Activated CD4-positive, alpha-beta T cell treated with anti-CD3 and anti-CD28 coated beads, Interleukin-2, amount 50 U/mL, for 24 hours (primary cell): Measurements from ENCODE around the gene NFATC1.
"Not testable (repeated sequence)": the region's sequence is repeated elsewhere in the genome, so short reads cannot be mapped to it uniquely, and the experiment has no call there.

Experiments used
- DNase-seq, 2 donors: peaks; one replicate each; pipeline ENCODE4 v3.0.0-alpha.2; 2020; ENCODE audit warnings: low read depth in 1 of 2, low spot score in 1 of 2

The NFATC1 gene

DNA sequence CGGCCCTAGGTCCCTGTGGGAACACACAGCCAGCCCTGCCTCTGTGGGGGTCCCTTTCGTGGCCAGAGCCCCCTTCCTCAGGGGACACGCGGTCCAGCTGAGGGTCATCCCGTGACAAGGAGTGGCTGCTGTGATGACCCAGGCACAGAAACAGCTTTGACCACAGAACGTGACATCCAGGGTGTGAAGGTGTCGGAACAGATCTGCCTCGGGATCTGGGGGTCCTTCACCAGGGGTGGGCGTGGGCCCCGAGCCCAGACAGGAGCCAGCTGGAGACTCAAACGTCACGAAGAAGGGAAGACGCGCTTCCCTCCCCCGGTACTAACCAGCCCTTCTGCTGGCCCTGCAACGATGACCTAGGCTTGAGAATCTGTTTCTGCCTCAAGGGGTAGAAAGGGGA, 75.9 kb downstream of the NFATC1 start:
- DNase-seq, result no peak

DNA sequence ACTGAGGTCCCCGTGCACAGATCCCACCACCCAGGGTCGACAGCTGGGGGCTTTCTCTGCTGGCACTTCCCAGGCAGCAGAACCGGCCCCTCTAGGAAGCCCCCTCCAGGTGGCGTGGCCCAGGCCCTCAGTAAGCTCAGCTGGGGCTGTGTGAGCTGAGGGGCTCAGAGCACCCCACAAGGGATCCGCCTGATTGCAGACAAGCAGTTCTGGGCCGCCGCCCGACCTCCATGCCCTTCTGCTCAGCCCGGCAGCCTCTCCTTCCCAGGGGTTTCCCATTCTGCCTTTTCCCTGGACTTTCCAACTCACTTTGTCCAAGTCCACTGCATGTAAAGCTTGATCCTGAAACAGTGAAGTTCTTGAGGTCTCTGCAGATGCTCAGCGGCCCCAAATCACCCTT, 76.4 kb downstream of the NFATC1 start:
- DNase-seq, result no peak

DNA sequence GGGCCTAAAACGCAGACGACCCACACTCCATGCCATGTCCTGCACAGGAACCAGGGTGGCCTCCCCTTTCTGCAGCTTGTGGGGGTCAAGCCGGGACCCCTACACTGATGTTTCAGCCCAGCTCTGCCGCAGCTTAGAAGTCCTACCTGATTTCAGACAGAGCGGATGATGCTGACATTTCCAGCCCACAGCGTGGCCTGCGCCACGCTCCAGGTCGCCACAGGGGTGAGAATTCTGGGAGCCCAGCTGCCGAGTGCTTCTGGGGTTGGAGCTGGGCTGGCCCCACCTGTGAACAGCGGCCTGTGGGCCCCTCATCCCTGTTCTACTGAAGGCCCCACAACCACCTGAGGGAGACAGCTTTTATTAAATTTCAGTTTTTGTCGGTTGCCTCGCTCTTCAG, 77.2 kb downstream of the NFATC1 start:
- DNase-seq, result no peak

DNA sequence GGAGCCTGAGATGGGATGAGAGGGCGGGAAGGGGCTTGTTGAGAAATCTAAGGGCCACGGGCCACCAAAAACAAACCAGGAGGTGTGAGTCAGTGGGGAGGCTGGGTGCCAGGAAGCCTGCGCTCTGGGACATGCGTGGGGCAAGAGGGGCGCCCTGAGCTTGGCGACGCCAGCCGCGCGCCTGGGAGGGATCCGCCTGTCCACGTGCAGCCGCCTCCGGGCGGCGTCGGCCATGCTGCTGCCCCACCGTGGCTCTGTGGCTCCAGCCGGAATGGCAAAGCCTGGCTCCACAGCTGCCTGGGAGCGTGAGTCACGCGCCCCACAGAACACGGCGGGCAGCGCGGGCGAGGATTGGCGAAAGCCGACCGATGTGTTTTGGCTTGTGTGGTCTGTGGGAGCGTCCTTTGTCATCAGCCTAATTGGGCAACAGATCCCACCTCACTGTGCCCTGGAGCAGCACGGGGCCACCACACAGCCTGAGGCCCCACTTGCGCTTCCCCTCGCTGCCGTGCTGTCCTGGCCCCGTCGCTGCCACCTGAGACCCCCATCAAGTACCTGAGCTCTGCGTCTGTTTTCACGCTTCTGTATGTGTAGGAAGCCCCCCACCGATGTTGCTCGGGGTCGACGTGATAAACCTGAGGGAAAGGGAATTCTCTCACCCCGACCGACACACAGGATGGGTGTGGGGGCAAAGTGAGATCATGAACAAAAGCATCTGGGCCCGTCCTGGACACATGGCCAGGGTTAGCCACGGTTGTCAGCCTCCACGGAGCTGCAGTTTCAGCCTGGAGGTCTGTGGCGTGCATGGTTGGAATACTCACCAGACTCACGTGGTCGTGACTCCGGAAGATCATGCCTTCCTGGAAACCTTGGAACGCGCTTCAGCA, 80.5 kb downstream of the NFATC1 start:
- DNase-seq, result no peak

DNA sequence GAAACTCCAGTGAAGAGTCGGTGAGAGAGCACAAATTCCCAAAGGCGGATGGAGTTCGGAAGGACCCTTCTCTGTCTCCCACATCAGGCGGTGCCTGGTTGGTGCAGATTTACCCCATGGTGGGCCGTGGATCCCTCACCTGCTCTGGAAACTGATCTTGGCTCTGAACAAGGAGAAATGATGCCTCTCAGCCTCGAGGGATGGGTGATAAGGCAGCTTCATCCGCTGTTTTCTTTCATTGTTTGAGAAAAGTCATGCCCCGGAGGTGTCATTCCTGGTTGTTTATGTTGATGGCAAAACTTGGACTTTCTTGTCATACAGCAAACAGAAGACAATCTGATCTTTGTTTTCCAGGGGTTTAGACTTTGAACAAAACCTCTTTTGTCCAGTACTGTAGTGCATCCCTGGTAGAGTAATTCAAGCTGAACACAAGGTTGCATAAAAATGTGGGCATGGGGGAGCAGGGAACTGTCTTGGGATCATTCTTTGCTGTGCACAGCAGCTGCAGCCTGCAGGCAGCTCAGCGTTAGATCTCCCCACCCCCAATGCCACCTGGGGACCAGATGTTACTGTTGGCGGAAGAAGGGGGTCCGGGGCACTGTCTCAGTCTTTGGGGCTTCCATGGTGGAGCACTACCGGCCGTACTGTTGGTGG, 81.3 kb downstream of the NFATC1 start:
- DNase-seq, result no peak

DNA sequence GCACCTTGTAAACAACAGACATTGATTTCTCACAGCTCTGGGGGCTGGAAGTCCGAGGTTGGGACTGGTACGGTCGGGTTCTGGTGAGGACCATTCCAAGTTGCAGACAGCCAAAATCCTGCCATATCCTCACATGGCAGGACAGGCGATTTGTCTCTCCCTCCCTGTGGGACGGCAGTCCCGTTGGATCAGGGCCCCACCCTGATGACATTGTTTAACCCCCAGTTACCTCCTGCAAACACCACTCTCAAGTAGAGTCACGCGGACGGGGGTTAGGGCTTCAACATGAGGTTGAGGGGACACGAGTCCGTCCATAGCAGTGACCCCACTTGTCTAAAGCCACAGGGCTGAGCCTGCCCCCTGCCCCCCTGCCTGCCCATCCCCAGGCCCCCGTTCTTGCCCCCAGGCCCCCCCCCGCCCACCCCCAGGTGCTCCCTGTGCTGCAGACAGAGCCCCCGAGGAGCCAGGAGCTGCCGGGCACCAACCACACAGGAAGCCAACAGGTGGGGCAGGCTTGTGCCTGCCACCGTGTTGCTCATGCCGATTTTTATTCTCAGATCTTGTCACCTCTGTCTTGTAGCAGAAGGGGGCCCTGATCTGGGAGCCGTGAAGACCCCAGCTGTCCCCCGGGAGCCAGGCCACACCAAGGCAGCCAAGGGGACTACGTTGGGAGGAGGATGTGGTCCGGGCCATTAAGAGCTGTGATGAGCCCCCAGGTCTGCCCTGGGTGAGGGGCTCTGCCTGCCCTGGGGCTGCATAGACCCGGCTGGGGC, 82.2 kb downstream of the NFATC1 start:
- no peak for DNase-seq

DNA sequence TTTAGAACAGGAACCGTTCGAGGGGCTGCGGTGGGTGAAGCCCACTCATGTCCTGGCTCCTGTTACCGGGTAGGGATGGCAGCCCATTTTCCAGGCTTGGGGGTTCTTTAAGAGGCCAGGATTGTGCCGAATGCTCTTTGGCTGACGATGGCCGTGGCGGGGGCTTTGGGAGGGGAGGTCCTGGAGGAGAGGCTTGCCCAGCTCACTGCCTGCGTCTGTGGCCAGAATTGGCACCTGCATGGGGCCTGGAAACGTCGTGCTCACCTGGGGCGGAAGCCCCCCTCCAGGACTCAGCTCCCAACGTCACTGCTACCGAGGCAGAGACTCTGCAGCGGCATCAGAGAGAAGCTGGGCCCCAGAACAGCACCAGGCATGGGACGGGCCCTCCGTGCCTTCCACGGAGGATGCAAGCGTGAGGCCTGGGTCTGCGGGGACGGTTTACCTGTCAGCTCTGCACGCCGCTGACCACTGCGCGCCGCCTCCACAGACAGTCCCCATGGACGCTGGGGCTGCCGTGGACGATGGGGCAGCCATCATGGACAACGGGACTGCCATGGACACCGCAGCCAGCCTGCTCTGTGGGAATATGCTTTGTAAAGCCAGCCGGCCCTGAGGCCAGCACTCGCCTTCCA, 82.9 kb downstream of the NFATC1 start:
- DNase-seq, result no peak

DNA sequence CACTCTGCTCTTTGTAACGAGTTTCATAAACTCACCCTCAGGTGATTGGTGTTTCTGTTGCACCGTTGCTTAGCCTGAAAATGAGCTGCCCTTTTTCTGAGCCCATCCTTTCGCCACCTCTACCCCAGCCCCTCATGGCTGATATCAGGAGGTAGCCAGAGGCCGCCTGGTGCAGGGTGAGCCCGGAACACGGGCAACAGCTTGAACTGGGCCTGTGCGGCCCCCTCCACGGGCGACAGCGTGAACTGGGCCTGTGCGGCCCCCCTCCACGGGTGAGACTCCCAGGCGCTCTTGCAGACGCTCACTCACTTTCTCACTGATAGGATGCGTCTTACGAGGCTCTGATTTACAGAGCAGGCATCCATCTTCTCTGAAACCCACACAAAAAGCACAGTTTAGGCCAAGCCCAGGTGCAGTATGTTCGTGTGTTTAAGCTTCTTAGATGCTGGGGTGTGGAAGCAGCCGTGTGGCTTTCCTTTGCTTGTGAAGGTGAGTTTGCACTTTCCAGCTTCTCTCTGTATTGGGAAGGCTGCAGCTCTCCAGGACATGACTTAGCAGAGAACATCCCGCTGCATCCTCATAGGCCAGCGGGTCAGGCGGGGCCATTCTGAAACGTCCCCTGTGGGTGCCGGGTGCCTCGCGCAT, 83.5 kb downstream of the NFATC1 start:
- DNase-seq, result no peak

DNA sequence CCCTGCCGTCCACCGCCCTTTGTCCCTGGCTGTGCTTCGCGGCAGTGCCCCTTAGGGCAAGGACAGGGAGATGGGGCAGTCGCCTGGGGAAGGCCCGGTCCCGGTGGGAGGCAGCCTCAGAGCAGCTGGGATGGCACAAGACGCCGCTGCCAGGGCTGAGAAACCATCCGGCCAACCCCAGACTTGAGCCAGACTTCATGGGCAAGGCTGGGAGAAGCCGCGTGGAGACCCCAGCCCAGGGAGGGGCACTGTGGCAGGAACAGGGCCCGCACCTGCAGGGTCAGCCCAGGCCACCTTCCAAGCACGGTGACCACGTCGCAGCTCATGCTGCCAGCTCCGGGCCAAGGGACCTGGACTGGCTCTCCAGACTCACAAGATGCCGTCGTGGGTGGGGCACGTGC, 84.0 kb downstream of the NFATC1 start:
- DNase-seq, result no peak

DNA sequence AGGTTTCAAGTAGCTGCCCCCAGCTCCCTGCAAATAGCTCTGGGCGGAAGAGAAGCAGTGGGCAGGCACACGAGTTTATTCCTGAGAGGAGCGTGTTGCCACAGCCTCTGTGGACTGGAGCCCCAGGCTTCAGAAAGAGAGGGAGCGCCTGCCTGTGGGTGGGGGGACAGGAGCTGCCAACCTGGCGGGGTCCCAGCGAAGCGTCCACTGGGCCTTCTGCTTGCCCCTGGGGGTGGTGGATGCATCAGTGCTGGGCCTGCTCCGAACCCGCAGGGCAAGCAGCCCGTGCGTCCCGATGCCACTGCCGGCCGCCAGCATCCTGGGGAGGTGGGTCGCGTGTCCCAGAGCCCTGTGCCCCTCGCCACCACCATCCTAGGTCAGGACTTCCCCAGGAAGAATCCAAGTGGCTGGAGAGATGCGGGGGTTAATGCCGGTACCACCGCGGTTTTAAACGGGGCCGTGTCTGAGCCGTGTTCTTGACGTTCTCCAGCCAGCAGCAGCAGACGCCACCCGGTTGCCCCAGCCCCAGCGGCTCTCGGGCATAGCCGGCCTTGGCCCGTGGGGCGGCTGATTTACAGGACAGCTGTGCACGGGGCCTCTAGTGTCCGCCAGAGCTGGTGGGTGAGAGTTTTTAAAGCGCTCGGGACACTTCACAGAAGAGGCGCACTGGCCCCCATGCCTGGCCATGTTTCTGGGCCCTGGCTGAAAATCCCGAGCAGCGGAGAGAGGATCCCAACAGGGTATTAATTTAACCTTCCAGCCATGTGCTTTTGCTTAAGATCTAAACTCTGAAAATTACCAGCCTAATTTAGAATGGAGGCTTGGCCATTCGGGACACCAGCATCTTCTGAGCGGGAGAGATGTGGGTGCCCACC, 84.7 kb downstream of the NFATC1 start:
- no peak for DNase-seq

DNA sequence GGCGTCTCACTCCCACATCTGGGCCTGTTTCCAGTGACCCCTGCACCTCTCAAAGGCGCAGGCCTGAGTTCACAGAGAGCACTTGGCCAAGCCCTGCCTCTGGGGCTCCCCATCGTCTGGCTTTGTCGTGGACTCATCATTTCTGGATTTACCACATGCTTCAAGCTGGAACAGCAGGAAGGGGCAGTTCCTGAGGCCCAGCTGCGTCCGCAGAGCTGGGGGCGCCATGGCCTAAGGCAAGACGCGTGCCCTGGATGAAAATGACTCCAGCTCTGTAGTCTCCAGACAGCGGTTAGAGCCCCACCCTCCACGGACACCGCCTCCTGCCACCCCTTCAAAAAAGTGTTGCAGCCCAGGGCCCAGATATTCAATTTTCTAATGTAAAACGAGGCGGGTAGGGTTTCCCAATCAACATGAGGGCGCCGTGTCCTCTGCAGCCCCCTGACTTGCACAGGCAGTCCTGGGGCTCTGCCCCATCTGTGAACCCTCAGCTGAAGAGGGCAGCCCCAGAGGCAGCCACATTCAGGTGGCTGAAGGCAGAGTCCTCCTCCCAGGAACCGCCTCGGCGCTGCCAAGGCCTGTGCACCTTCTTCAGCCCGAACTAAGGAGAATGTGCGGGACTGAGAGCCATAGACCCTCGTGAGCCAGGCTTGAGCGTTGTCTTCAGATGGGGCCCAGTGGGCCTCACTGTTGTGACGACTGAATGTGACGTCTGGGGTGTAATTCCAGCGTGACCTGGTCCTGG, 85.5 kb downstream of the NFATC1 start:
- DNase-seq, result no peak

DNA sequence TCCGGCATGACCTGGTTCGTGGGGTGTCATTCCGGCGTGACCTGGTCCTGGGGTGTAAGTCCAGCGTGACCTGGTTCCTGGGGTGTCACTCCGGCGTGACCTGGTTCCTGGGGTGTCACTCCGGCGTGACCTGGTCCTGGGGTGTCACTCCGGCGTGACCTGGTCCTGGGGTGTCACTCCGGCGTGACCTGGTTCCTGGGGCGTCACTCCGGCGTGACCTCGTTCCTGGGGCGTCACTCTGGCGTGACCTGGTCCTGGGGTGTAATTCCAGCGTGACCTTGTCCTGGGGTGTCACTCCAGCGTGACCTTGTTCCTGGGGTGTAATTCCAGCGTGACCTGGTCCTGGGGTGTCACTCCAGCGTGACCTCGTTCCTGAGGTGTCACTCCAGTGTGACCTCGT, 87.7 kb downstream of the NFATC1 start:
- not testable (repeated sequence) for DNase-seq

DNA sequence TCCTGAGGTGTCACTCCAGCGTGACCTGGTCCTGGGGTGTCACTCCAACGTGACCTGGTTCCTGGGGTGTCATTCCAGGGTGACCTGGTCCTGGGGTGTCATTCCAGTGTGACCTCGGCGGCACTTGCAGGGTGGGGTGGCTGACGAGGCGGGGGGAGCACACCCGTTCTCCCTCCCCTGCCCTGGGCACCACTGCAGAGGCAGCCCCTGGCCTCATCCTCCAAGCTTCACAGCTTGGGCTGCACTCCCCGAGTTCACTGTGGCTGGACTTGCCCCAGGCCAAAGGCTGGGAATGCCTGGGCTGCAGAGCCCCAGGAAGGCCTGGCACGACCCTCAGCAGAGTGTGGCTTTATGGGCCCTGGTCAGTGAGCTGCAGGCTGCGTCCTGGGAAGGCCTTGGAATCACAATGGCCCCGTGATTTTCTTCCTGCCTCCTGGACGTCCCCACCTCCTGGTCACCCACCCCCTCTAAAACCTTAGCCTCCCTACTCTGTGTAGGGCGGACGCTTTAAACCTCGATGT, 88.3 kb downstream of the NFATC1 start:
- no peak for DNase-seq

DNA sequence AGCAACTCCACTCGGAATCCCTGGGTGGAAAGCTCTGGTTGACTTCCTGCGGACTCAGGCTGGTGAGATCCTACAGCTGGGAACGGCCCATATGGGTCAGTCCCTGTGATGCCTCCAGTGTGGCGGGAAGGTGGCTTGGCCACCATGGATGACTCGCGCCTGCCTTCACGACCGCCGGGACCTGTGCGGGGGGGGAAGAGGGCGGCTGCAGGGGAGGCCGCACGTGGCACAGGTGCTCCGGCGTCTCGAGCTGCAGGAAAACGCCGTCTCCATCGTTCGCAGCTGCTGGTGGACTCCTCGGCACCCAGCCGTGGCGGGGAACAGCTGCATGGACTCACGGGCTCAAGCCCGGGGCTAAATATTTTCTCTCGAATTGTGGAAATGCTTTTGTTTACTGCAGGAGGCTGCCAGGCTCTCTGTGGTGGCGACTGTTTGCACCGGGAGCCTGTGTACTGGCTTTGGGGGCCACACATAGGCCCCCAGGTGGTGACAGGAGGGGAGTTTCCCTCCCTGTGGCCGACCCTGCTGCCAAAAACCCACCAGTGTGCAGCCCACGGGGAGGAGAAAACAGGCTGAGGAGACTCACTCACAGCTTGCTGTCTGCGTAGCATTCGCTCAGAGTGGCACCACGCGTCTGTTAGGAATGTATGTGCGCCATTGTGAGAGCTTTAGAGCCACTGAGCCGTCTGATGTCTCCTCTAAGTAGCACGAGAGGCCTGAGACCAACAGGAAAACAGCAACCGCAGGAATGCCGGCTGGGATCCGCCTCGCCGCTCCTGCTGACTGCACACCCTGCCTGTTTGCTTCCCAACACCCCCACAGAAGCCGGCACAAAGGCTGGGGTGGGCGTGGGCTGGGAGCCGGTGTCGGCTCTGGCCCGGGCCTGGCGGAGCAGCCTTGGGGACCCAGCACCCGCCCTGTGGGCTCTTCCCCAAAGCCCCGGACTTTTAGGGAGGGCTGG, 89.2 kb downstream of the NFATC1 start:
- DNase-seq, result no peak

DNA sequence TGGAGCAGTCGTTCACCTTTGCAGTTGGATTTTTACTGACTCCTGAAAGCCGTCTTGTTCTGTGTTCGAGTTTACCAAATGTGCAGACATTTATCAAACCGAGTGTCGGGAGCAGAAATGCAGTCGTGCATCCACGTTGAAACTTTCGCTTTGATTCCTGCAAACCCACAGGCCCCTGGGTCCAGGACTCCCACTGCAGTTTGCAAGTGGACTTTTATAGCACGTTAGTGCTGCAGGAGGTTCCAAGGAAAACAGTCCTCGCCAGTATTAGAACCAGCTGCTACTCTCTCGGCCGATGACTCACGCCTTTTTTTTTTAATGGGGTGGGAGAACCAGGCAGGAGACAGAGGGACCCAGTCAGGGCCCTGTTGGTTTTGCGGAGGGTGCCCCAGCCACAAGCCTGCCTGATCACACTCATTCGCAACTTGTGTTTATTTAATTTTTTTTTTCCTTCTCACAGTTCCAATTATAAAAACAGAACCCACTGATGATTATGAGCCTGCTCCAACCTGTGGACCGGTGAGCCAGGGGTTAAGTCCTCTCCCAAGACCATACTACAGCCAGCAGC, 90.1 kb downstream of the NFATC1 start:
- DNase-seq, result no peak

DNA sequence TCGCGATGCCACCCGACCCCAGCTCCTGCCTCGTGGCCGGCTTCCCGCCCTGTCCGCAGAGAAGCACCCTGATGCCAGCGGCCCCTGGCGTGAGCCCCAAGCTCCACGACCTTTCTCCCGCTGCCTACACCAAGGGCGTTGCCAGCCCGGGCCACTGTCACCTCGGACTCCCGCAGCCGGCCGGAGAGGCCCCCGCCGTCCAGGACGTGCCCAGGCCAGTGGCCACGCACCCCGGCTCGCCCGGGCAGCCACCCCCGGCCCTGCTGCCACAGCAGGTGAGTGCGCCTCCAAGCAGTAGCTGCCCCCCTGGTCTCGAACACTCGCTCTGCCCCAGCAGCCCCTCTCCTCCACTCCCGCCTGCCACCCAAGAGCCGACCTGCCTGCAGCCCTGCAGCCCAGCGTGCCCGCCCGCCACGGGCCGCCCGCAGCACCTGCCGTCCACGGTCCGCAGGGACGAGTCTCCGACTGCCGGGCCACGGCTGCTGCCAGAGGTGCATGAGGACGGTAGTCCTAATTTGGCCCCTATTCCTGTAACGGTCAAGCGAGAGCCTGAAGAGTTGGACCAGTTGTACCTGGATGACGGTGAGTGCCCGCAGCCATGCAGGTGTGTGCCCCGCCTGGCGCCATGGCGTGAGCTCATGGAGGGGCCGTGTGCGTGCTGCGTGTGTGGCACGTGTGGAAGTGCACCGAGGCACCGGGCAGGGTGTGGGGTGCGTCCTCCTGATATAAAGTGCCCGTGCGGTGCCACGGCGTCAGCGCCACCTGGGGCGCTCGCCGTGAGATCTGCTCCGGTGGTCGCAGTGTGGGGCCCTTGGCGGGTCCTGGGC, 90.8 kb downstream of the NFATC1 start:
- no peak for DNase-seq
